K562 (cell line): ENCODE data around the gene SRGAP3. TPM values are rescaled to one million over a fixed set of nuclear protein-coding genes. Genes with fewer than 3 reads are reported as not detected.

ENCODE experiments used
- ATAC-seq: fragments of 200-7000 bp; cut with Tn5 transposase; 3 replicates; pipeline ENCODE4 v1.9.1; 2020; ENCODE audit warnings: moderate library complexity
- BruUV-seq: library from RNA; stranded (reverse); fragments of 400-500 nt; replicated peaks from 2 replicates; lab custom pipeline; 2021; lab: Mats Ljungman, UMichigan
- CTCF ChIA-PET: fragments of 300-600 bp; formaldehyde crosslinking; extraction: SDS; loops from one replicate; lab custom pipeline; 2021; ENCODE audit warnings: low intra/inter-chr PET ratio; lab: Yijun Ruan, JAX
- POLR2A ChIA-PET: fragments of 300-600, 350-650 bp; sonication (Branson Sonifier 250); formaldehyde crosslinking; extraction: SDS; loops from one replicate; lab custom pipeline; 2021; ENCODE audit warnings: antibody characterized with exemption, inconsistent platforms; lab: Yijun Ruan, JAX
- DNase-seq, 4 experiments: peaks; one replicate each; pipeline versions ENCODE4 v3.0.0 to v3.0.0-alpha.2; 2011 to 2018; ENCODE audit warnings: low spot score in 3 of 4, mixed read lengths in 3 of 4; ENCODE audit errors: extremely low read depth in 1 of 4
- FAIRE-seq: peaks from 2 replicates; lab custom pipeline; 2011; peaks lifted over from hg19 to GRCh38; lab: Jason Lieb, UNC
- H2AFZ ChIP-seq: 2 replicates; pipeline ENCODE4 v1.6.0; 2011; ENCODE audit warnings: low read depth, low read length, control low read depth, inconsistent platforms
- H3K27ac ChIP-seq: fragments of 200-600 bp; 3 replicates; pipeline ENCODE4 v1.8.0; 2011; ENCODE audit warnings: low read depth, mild to moderate bottlenecking, control low read depth, inconsistent platforms, low read length, moderate library complexity, mixed read lengths; ENCODE audit errors: extremely low read depth
- H3K27me3 ChIP-seq, 2 experiments: fragments of 300-600 bp in 1 of 2; 2 replicates in 1 of 2; 3 replicates in 1 of 2; pipeline versions ENCODE4 v1.6.0 to v1.8.0; 2011; ENCODE audit warnings: inconsistent platforms in 2 of 2, low read length in 2 of 2, mild to moderate bottlenecking in 1 of 2, mixed read lengths in 1 of 2, moderate library complexity in 1 of 2; ENCODE audit not compliant: control insufficient read depth in 2 of 2, insufficient read depth in 2 of 2
- H3K36me3 ChIP-seq: fragments of 300-600 bp; 3 replicates; pipeline ENCODE4 v1.8.0; 2011; ENCODE audit warnings: mild to moderate bottlenecking, low read length, inconsistent platforms; ENCODE audit not compliant: control insufficient read depth, insufficient read depth
- H3K4me1 ChIP-seq, 2 experiments: fragments of 200-600 bp in 1 of 2; replicated peaks in 1 of 2; 2 replicates in 1 of 2; 3 replicates in 1 of 2; pipeline versions ENCODE4 v1.5.1 to v1.8.0; 2011; ENCODE audit warnings: inconsistent platforms in 2 of 2, low read length in 2 of 2, mild to moderate bottlenecking in 1 of 2, mixed read lengths in 1 of 2, moderate library complexity in 1 of 2; ENCODE audit not compliant: control insufficient read depth in 2 of 2, insufficient read depth in 2 of 2
- H3K4me2 ChIP-seq: 2 replicates; pipeline ENCODE4 v1.6.1; 2011; ENCODE audit warnings: low read length, control low read depth, inconsistent platforms, mixed read lengths; ENCODE audit not compliant: insufficient read depth
- H3K4me3 ChIP-seq: fragments of 200-600 bp; sonication (generic), shearing (Covaris generic); 2 replicates; pipeline ENCODE4 v1.5.1; 2016; ENCODE audit warnings: control low read depth, inconsistent platforms
- H3K79me2 ChIP-seq: fragments of 200-600 bp; 3 replicates; pipeline ENCODE4 v1.8.0; 2011; ENCODE audit warnings: low read length, inconsistent platforms; ENCODE audit not compliant: control insufficient read depth, insufficient read depth
- H3K9ac ChIP-seq, 2 experiments: 2 replicates each; pipeline versions ENCODE4 v1.6.0 to v1.6.1; 2011; ENCODE audit warnings: low read depth in 2 of 2, low read length in 2 of 2, control low read depth in 1 of 2, inconsistent platforms in 1 of 2, mild to moderate bottlenecking in 1 of 2, mixed read lengths in 1 of 2; ENCODE audit not compliant: insufficient read depth in 1 of 2
- H3K9me1 ChIP-seq: one replicate; pipeline ENCODE4 v1.6.0; 2011; ENCODE audit warnings: inconsistent platforms, mild to moderate bottlenecking, low read length, moderate library complexity; ENCODE audit not compliant: control insufficient read depth, insufficient read depth
- H3K9me3 ChIP-seq: replicated peaks from 2 replicates; pipeline ENCODE4 v1.5.1; 2011; ENCODE audit warnings: low read depth, low read length, inconsistent platforms; ENCODE audit not compliant: control insufficient read depth, insufficient read depth
- H4K20me1 ChIP-seq: replicated peaks from 2 replicates; pipeline ENCODE4 v1.6.1; 2011; ENCODE audit warnings: low read length, inconsistent platforms, mixed read lengths; ENCODE audit not compliant: control insufficient read depth, insufficient read depth
- HNRNPUL1 ChIP-seq: fragments of 200-400 bp; formaldehyde crosslinking; IDR thresholded peaks from 2 replicates; pipeline ENCODE4 v1.6.1; 2017; ENCODE audit warnings: low read length
- SPI1 ChIP-seq: IDR thresholded peaks from 2 replicates; pipeline ENCODE4 v1.6.1; 2011; ENCODE audit warnings: low read depth, low read length, control low read depth, borderline replicate concordance
- ZNF512 ChIP-seq: IDR thresholded peaks from 2 replicates; pipeline ENCODE4 v1.6.1; 2016; ENCODE audit warnings: missing genetic modification characterization, missing compliant biosample characterization
- ZNF77 ChIP-seq: fragments of 250-450 bp; sonication (Bioruptor Pico); IDR thresholded peaks from 2 replicates; pipeline ENCODE4 v1.5.0; 2020
- ZSCAN29 ChIP-seq: fragments of 450-650 bp; IDR thresholded peaks from 2 replicates; pipeline ENCODE4 v1.6.1; 2017
- WGBS: fragments of 100-300 bp; shearing (Covaris generic); methylation state at CpG from one replicate; pipeline ENCODE4 v1.1.6; 2016; ENCODE audit warnings: low coverage, mixed read lengths; ENCODE audit not compliant: insufficient coverage; ENCODE audit errors: missing lambda C conversion rate; 5-methylcytosine and 5-hydroxymethylcytosine counted together
- in situ Hi-C: fragments of 300-500 bp; cut with MboI; formaldehyde crosslinking; loops from 4 replicates; pipeline ENCODE4 v1.15.0; 2018; ENCODE audit warnings: inconsistent platforms, mixed read lengths
- intact Hi-C: fragments of 100-400 bp; cut with micrococcal nuclease; formaldehyde crosslinking; loops from 2 replicates; pipeline ENCODE4 v1.14.2; 2022
- polyA plus RNA-seq, 8 experiments: library from polyadenylated mRNA; depleted of rRNA in 4 of 8; stranded (reverse) in 5 of 8; unstranded in 3 of 8; fragments of >200 nt; fragmentation: Nextera tagmentation in 2 of 8; fragmentation: Illumina TruSeq in 1 of 8; extraction: Ambion mirVana in 2 of 8; extraction: Trizol in 1 of 8; gene quantifications; 2 replicates each; pipeline versions ENCODE4 v1.2.1 to v1.2.3, GENCODE V29; 2011 to 2014; ENCODE audit warnings: inconsistent platforms in 1 of 8, missing spikeins in 1 of 8
- total RNA-seq, 7 experiments: library from RNA; depleted of rRNA in 6 of 7; stranded (reverse); fragments of >200 nt in 6 of 7; fragmentation: Illumina TruSeq in 2 of 7; extraction: Trizol in 2 of 7; gene quantifications; 2 replicates each; pipeline versions ENCODE4 v1.2.1 to v1.2.3, GENCODE V29; 2011 to 2021; ENCODE audit warnings: low replicate concordance in 1 of 7

The SRGAP3 gene
- total and polyA plus RNA-seq, 9 of the 15 experiments (the other 6 are each of a cell fraction or from before 2014, with no cell fraction given), result 0.11 to 0.85 (median 0.35) TPM; not detected in 2

- TF ChIP-seq ZNF77 (CRISPR knock-in tag) (no peak), ZSCAN29 (no peak)
Observed at GRCh38 chr3:9062570-9062969, 186.9 kb downstream of the SRGAP3 start (continued).

GRCh38 chr3:9061634-9062033 is 187.8 kb downstream of the SRGAP3 start:
- 4% methylated on average over 2 of the region's 2 CpGs for WGBS
- intact Hi-C loops, result no loop called here
- FAIRE-seq, result no peak

More at GRCh38 chr3:9061634-9062033, 187.8 kb downstream of the SRGAP3 start:
- CTCF ChIA-PET, result no interaction called here
- Histone ChIP-seq H3K4me1 (no peaks in the 10 kb centered on the region), H3K9ac (no peak overlapping the region), H3K4me3 (no peak overlapping the region), H3K4me2 (no peak overlapping the region), H3K36me3 (no peaks in the 10 kb centered on the region), H2AFZ (no peak overlapping the region), H3K9me1 (no peaks in the 10 kb centered on the region), H4K20me1 (no peaks in the 10 kb centered on the region), H3K9me3 (0 out of 2 replicates have a peak, but pooled peaks cover 4% of the 10 kb centered on the region), H3K27me3 (peaks cover 14 to 34% of the 10 kb centered on the region in 2 experiments), H3K79me2 (no peaks in the 10 kb centered on the region), H3K27ac (no peak overlapping the region)
- DNase-seq, result no peak
- BruUV-seq, result no TSS peak
- POLR2A ChIA-PET, result no interaction called here
- TF ChIP-seq HNRNPUL1, result no peak
- TF ChIP-seq ZNF512 (tag), result no peak
- TF ChIP-seq SPI1, result peak; percentile 88
- ATAC-seq, result no peak
- in situ Hi-C loops, result no loop called here
